Stimulated activated CD8-positive, alpha-beta memory T cell treated with anti-CD3 and anti-CD28 coated beads, Interleukin-7, amount 100 ng/mL, for 4 hours (primary cell): ENCODE data around the gene CCSER2.
"Not testable (repeated sequence)": the region's sequence is repeated elsewhere in the genome, so short reads cannot be mapped to it uniquely, and the experiment has no call there.

ENCODE experiments used
- DNase-seq, 2 donors: peaks; one replicate each; pipeline ENCODE4 v3.0.0-alpha.2; 2020; ENCODE audit warnings: low read depth in 2 of 2

The CCSER2 gene, protein sequence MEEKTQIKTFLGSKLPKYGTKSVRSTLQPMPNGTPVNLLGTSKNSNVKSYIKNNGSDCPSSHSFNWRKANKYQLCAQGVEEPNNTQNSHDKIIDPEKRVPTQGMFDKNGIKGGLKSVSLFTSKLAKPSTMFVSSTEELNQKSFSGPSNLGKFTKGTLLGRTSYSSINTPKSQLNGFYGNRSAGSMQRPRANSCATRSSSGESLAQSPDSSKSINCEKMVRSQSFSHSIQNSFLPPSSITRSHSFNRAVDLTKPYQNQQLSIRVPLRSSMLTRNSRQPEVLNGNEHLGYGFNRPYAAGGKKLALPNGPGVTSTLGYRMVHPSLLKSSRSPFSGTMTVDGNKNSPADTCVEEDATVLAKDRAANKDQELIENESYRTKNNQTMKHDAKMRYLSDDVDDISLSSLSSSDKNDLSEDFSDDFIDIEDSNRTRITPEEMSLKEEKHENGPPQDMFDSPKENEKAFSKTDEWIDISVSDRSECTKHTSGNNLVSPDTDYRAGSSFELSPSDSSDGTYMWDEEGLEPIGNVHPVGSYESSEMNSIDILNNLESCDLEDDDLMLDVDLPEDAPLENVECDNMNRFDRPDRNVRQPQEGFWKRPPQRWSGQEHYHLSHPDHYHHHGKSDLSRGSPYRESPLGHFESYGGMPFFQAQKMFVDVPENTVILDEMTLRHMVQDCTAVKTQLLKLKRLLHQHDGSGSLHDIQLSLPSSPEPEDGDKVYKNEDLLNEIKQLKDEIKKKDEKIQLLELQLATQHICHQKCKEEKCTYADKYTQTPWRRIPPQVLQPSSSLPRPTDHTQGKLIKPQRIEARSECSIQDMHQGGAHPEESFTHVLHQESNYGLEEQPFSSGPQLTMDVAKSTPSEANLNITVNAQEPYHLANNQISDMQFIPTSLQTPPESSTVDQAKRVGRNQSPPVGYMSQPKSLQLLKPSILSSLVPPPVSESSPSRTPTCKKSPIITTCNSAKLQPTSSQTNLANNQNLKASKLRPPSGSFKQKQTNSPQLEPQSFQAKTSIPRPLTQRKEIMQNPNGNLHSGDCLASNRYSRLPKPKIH

DNA sequence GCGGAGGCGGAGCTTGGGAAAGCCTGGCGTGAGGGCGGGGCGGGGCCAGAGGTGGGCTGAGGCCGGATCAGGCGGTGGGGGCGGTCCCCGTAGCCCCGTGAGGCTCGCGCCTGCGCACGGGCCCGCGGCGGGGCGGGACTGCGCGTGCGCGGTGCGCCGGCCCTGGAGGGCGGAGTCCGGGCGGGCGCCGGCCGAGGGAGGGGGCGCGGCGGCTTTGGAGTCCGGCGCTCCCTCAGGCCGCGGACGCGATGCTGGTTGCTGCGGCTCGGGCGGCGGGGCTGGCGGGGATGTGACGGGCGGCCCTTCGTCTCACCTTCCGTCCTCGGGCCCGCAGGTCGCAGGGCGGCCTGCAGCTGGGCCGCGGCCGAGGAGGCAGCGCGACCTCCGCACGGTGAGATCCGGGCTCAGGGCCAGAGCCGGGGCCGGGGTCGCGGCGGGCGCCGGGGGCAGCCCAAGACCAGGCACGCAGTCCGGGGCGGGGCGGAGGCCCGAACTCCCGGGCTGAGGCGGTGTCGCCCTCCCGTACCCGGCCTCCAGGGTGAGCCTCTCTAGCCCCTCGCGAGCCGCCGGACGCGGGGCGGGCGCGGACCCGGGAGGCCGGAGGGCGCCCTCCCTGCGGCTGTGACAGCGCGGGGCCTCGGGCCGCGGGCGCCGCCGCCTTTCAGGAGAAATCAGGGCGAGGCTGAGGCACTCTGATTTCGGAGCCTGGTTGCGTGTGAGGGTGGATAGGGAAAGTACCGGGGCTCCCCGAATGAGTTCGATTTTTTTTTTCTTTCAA, at the start of gene CCSER2:
Gene CCSER2, plus strand, starts transcription at position 172 of the 778 bp plus-strand sequence. CDS start 42,464 bp downstream, outside the sequence.
- peak; percentile 79 to 91 for DNase-seq

DNA sequence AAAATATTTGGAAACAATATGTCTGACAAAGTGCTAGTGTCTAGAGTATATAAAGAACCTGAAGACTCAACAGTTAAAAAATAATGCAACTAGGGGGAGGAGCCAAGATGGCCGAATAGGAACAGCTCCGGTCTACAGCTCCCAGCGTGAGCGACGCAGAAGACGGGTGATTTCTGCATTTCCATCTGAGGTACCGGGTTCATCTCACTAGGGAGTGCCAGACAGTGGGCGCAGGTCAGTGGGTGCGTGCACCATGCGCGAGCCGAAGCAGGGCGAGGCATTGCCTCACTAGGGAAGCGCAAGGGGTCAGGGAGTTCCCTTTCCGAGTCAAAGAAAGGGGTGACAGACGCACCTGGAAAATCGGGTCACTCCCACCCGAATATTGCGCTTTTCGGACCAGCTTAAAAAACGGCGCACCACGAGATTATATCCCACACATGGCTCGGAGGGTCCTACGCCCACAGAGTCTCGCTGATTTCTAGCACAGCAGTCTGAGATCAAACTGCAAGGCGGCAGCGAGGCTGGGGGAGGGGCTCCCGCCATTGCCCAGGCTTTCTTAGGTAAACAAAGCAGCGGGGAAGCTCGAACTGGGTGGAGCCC, 48.4 kb upstream of the CCSER2 start:
- not testable (repeated sequence) for DNase-seq

DNA sequence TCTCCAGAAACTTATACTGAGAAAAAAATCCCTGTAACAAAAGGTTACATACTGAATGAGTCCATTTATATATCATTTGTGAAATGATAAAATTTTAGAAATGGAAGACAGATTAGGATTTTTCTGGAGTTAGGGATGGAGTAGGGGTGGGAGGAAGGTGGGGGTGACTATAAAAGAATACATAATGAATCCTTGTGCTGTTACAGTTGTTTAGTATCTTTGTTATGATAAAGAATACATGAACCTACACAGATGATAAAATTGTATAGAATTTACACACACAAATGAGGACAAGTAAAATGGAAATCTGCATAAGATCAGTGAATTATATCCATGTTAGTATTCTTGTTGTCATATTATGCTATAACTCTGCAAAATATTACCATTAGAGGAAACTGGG, 41.7 kb upstream of the CCSER2 start:
- no peak for DNase-seq

DNA sequence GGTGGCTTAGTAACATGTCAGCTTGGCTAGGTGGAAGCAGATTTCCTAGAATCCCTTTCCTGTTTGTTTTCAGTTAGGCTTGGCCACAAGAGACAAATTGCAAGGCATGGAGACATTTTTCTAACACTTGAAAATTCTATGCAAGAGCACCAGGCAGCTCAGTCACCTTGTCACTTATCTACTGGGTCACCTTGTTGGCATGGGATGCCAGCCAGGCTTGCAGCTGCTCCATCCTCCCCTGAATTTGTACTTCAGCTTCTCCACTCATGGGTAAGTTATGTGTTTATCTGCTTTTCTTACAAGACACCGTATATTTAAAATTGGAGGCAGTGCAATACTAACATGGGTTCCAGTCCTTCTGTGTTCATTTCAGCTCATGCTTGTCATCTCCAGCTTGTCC, 40.2 kb upstream of the CCSER2 start:
- no peak for DNase-seq

DNA sequence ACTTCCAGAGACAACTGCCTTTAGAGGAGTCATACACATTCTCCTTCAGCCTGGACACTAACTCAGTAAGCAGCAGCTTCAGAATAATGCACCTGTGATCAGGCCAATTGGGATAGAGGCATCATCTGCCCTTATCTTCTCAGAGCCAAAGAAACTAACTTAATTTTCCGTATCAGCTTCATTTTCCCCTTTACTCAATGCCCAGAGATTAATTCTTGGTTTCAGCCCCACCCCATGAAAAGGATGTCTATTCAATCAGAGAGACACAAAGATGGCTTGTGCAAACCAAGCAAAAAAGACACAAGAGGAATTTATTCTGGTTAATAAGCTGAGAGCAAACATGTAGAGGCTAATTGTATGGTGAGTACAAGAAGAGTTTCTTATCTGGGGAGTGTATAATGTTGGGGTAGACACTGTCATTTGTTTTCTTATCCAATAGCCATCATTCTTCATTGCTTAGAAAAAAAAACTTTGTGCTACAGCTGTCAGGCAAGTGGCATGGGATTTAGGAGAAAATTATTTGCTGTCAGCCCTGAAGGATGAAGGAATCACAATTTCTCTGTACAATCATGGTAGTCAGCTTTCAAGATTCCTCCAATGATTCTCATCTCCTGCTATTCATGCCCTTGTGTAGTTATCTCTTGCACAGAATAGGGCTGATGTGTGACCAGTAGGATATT, 38.7 kb upstream of the CCSER2 start:
- DNase-seq, result no peak

DNA sequence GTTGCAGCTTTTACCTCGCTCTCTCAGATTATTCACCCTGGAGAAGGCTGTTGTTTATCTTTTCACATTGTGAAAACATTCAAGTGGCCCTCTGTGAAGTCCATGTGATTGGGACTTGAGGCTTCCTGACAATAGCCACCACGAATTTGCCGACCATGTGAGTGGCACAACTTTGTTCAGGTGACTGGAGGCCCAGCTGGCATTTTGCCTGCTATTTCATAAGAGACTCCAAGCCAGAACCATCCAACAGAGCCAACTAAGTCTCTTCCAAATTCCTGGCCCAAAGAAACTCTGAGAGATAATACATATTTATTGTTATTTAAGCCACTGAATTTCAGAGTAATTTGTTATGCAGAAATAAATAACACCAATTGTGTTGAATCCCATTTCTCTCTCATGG, 38.2 kb upstream of the CCSER2 start:
- no peak for DNase-seq

DNA sequence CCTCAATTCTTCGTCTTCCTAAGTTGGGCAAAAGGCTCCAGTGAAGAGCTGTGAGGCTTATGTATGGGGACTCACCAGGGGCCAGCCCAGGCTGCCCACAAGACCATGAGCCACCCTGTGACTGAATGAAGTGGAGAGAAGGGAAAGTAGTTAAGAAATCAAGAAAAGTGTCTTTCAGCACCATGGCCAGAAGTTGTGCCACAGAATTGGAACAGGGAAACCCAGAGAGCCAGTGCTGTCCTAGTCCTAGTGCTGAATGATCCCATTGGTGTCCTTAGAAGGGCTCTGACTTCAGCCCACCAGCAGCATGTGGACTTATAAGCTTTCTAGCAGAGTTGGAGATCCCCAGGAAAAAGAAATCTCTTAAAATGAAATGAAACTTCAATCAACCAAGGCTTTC, 37.0 kb upstream of the CCSER2 start:
- no peak for DNase-seq

DNA sequence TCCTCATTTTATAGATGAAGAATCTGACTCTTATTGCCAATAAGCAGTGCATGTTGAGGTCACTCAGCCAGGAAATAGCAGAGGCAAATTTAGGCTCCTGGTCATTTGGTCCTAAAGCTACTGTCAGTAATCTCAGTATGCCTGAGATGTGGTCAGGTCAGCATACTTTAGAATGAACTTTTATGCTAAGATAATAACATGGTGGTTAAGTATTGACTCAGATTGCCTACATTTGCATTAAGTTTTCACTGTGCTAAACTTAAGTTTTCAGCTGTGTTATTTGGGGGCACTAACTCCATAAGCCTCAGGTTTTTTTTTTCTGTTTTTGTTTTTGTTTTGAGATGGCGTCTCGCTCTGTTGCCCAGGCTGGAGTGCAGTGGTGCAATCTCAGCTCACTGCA, 35.9 kb upstream of the CCSER2 start:
- DNase-seq, result no peak

DNA sequence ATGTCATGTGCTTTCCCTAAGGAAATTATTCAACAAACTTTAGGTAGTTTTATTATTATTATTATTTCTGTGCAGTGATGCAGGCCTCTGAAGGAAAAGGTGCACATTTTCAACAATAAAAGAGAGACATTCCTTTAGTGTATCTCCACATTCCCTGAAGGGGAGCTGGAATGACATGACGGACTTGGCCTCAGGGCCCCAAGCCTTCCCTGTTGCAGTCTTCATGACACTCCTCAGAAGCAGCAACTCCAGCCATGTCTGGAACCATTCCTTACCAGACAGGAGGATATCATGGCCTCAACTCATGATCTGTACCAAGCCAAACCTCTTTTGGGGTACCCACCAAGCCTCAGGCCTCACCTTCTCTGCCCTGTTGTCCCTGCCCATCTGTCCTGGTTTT, 35.2 kb upstream of the CCSER2 start:
- no peak for DNase-seq

DNA sequence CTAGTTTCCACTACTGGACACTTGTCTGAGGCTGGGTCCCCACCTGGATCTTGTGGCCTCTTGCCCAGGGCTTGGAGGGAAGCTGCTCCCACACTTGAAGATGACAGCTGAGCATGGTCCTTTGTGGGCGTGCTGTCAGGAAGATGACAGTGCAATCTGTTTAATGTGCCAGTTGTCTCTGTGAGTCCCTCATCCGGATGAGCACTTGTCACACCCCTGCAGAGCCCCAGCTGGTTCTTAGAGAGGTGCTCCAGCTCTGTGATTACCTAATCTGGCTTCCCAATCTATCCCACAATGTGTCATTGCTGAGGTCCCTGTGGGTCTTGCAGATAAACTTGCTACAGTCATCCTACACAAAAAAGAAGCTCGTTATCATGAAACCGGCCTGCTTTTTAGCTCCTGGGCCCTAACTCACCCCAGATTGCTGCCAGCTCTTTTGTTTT, 34.8 kb upstream of the CCSER2 start:
- no peak for DNase-seq

DNA sequence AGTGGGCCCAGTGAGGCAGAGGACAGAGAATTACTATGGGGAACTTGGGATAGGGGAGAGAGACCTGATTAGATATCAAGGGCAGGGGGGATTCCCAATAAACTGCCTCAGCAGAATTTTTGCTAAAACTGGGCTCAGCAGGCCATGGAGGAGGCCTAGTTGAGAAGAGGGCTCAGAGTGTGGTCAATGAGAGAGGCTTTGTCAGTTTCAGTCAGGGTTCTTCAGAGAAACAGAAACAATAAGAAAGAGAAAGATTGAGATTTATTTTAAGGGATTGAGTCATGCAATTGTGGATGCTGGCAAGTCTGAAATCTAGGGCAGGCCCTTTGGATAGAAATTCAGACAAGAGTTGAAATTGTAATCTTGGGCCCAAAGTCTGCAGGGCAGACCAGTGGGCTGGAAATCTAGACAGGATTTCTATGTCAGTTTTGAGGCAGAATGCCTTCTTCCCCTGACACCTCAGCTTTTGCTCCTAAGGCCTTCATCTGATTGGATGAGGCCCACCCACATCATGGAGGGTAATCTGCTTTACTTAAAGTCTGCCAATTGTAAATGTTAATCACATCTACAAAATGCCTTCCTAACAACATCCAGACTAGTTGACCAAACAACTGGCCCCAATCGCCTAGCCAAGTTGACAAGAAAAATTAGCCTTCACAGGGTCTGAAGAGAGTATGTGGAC, 33.5 kb upstream of the CCSER2 start:
- no peak for DNase-seq

DNA sequence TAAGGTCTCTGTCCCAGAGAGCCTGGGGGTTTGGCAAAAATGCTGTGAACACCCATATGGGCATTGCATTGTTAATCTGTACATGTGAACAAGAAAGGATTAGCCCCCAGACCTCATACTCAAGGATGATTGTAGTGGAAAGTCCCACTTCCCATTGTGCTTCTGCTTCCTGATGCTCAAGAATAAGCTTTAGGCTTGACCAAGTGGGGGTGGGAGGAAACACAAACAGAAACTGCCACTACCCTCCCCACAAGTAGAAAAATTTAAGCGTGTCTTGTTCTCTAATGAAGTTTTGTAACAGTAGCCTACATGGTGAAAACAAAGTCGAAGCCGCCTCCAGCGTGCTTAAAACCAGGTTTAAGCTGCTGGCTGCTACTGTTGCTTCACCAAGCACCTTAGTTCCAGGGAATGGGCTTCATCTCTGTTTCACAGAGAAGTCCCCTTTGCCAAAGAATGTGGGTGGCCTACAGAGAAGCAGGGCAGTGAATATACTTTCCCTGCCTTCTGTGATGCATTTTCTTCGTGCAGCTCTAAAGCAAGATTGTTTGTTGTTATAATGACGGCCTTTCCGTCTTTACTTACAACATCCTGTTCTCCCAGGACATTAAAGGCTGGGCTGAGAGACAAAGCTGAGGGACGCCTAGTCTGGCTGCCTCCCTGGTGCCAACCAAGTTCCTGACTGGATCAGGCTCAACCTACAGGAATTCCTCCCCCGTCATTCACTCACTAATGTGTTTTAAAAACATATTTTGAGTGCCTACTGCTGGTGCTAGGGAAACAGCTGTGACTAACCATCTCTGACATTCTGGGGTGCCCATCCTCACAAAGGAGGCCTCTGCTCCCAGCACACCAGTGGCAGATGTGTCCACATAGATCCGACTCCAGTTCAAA, 32.1 kb upstream of the CCSER2 start:
- no peak for DNase-seq

DNA sequence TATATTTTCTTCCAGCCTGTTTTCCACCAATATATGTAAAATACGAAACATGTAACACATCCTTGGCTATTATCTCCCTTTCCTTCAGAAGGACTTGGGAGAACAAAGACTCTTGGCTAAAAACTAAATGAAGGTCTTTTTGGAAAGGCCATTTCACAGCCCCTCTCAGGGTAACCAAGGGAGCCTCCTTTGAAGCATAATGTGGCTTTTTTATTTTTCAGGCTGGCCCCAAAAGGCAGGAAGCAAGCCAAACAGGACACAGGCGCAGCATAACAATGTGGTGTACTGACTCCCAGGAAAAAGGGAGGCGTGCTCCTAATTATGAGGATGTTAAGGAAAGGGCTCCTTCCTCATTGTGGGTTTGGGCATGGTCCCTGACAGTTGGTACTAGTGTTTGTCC, 30.3 kb upstream of the CCSER2 start:
- no peak for DNase-seq

DNA sequence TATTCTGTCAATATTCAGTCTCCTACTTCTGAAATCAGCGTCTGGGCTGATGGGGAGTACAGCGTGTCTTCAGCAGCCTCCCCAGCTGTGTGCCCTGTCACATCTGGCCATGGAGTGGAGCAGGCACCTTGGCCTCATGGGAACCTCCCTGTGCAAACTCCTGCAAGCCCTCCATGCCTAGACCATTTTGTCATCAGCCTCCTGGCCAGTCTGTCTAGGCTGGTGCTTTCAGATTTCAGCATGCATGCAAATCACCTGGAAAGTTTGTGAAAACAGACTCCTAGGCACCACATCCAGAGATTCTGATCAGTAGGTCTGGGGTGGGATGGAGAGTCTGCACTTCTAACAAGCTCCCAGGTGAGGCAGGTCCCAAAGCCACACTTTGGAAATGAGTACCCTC, 26.2 kb upstream of the CCSER2 start:
- no peak for DNase-seq

DNA sequence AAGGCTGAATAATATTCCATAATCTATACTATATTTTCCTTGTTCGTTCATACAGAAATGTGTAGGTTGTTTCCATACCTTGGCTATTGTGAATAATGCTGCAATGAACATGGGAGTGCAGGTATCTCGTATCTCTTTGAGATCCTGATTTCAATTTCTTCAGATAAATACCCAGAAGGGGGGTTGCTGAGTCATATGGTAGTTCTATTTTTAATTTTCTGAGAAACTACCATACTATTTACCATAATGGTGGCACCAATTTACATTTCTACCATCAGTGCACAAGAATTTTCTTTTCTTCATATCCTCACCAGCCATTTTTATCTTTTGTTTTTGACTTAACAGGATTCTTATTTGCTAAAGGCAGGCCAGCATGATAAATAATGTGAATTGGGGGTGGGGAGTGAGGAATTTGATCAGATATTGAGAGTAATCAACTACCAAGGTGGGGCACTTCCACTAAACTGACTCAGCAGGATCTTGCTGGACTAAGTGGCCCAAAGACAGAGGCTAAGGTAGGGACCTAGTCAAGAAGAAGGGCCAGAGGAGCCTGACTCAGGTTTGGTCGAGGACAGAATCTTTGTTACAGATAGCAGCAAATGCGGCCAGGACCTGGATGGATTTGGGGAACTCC, 21.5 kb upstream of the CCSER2 start:
- DNase-seq, result no peak

DNA sequence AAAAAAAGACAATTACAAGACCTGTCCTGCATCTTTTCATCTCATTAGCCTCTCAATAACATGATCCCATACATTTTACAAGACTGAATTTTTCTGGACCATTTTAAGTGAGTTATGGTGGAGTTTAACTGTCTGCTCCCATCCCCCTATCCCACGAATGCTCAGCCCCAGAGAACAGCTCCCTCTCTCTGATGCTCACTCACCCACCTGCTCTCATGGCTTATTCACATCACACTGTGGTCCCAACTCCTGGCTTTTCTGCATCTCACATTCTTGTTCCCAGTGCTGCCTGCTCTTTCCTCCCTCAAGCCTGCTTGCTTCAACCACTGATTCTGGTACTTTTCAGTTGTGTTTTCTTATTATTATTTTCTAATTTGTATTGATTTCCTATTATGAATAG, 20.4 kb upstream of the CCSER2 start:
- DNase-seq, result no peak

DNA sequence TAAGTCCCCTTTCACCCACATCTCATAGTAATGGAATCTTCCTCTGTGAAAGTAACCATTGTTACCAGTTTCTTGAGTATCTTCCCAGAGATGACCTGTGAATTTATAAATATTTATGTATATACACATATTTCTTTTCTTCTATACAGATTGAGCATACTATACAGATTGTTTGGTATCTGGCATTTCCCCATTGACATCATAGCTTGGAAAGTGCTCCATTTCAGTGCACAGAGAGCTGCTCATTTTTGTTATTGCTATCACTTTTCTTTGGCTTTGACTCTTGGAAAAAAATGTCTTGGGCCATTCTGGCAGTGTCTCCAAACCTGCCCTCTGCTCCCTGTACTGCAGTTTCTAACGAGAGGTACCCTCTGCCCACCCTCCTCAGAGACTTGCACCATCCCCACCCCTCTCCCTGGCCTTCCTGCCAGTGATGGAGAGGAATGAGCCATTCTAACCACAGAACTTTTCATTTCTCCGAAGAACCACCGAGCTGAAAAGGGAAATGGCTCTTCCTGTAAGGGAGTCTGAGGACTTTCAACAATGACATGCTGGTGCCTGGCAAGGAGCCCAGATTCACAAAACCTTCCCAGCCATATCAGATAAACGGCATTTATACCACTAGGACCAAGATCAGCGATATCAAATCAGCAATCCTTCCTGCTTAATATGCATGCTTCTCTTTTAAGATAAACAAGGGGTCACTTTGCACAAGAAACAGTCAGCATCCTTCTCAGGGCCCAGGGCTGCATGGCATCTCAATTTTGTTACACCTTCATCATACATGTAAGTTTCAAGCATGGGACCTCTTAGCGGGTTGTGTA, 19.7 kb upstream of the CCSER2 start:
- DNase-seq, result peak in 1 of 2 donors; percentile 4

DNA sequence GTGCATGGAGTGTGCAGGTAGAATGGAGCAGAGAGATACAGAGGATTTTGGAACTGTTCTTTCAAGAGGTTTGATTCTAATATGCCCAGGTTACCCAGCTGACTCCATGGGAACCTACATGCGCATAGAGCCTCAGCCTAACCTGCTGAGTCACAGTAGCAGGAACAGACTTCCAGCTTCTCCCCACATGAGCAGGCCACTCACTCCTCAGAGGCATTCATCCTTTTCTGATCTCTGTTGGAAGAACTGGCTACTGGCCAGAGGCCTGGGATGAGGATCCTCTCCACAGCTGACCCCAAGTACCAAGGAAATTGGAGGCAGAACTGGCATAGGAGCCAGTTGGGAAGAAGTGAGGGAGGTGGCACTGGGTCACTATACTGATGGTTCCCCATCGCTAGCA, 17.9 kb upstream of the CCSER2 start:
- DNase-seq, result no peak
